Measurements from ENCODE around the gene VPS16.

The VPS16 gene

DNA sequence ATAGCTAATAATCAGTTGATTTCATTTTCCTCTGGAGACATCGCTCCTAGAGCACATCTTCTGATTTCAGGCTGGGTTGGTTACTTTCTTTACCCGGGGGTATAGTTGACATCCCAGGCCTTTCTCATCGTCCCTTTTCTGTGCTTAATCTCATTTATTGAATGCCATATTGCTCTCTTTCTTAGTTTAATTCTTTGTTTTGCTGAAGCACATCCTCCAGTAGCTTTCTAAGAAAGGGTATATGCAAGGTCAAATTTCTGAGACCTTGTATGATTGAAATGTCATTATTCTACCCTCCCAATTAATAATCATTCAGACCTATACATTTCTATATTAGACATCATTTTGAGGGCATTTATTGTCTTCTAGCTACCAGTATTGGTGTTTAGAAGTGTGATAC is 28.4 kb upstream of the VPS16 start:
- H3K36me3 ChIP-seq (ENCODE audit: control insufficient read depth in 1 of 2, insufficient read depth in 2 of 2, low read length in 2 of 2), result no peaks in the 10 kb centered on the region
- peaks cover 6% of the 10 kb centered on the region for H3K27me3 ChIP-seq (ENCODE audit: low read depth, low read length)
- H3K9me3 ChIP-seq (ENCODE audit: control insufficient read depth in 1 of 2, low read length in 2 of 2), result peaks cover 0 to 6% of the 10 kb centered on the region in 2 donors
- no peaks in the 10 kb centered on the region for H3K4me1 ChIP-seq (ENCODE audit: control insufficient read depth in 1 of 2, insufficient read depth in 2 of 2, low read length in 2 of 2)
- H3K4me3 ChIP-seq (ENCODE audit: low read depth in 1 of 2, low read length in 2 of 2), result no peak overlapping the region
- H3K27ac ChIP-seq (ENCODE audit: low read length), result no peak overlapping the region

DNA sequence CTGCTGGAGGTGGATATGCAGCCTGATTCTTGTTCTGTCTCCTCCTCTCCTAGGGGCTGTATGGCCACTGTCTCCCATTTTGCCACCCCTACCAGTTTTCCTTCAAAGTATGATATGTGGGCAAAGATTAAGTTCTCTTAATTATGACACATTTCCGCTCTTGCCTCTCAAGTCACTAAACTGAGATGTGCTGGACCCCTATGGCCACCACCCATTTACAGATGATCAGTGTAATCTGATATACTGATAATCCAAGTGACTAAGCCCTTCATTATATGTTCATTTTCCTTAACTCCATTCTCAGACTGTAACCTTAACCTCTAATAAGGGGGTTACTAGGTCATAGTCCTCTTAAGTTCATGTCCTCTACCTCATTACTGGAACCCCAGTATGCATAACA is 26.5 kb upstream of the VPS16 start:
- Histone ChIP-seq H3K4me1 (ENCODE audit: control insufficient read depth in 1 of 2, insufficient read depth in 2 of 2, low read length in 2 of 2) (no peaks in the 10 kb centered on the region), H3K9me3 (ENCODE audit: control insufficient read depth in 1 of 2, low read length in 2 of 2) (peaks cover 0 to 6% of the 10 kb centered on the region in 2 donors), H3K36me3 (ENCODE audit: control insufficient read depth in 1 of 2, insufficient read depth in 2 of 2, low read length in 2 of 2) (no peaks in the 10 kb centered on the region), H3K27me3 (ENCODE audit: low read depth, low read length) (peaks cover 3% of the 10 kb centered on the region), H3K27ac (ENCODE audit: low read length) (no peak overlapping the region), H3K4me3 (ENCODE audit: low read depth in 1 of 2, low read length in 2 of 2) (no peak overlapping the region)

DNA sequence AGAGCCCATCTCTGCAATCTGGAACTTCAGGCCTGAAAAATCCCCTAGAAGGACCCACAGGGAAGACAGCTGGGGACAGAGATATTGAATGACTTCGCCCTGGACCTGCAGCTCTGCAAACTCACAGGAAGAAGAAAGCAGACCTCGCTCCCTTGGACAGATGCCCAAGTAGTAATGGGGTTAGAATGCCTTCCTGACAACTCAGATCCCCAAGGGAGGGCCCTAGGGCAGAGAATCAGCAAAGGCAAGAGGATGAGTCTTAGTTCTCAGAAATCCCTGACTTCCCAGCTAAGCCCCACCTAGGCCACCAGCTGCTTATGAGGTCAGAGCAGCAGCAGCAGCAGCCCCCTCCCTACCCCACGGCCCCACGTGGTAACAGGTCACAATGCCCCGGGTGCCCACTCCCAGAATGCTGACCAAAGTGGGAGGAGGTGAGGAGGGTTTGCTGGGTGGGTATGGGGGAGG is 25.9 kb upstream of the VPS16 start, which contains the start of gene C20orf141:
C20orf141 (plus strand) TSS at position 401 of the 465 bp plus-strand sequence. CDS start 198 bp downstream, outside the sequence.
- H3K36me3 ChIP-seq (ENCODE audit: control insufficient read depth in 1 of 2, insufficient read depth in 2 of 2, low read length in 2 of 2), result no peaks in the 10 kb centered on the region
- peaks cover 5% of the 10 kb centered on the region for H3K27me3 ChIP-seq (ENCODE audit: low read depth, low read length)
- no peak within 1 kb of the TSS for H3K4me3 ChIP-seq (ENCODE audit: low read depth in 1 of 2, low read length in 2 of 2)
- H3K27ac ChIP-seq (ENCODE audit: low read length), result no peak within 1 kb of the TSS
- peaks cover 0 to 6% of the 10 kb centered on the region in 2 donors for H3K9me3 ChIP-seq (ENCODE audit: control insufficient read depth in 1 of 2, low read length in 2 of 2)
- no peaks in the 10 kb centered on the region for H3K4me1 ChIP-seq (ENCODE audit: control insufficient read depth in 1 of 2, insufficient read depth in 2 of 2, low read length in 2 of 2)

DNA sequence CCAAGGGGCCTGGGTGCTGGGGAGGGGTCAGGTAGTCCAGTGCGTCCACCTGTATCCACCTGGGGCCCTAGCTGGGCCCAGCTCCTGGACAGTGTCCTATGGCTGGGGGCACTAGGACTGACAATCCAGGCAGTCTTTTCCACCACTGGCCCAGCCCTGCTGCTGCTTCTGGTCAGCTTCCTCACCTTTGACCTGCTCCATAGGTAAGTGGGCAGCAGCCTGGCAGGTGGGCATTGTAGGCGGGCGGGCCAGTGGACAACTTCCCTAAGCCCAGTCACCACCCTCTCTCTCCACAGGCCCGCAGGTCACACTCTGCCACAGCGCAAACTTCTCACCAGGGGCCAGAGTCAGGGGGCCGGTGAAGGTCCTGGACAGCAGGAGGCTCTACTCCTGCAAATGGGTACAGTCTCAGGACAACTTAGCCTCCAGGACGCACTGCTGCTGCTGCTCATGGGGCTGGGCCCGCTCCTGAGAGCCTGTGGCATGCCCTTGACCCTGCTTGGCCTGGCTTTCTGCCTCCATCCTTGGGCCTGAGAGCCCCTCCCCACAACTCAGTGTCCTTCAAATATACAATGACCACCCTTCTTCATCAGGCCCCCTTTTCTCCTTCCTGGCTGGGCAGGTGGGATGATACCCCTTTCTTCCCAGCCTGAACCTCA is 25.2 kb upstream of the VPS16 start:
- H3K9me3 ChIP-seq (ENCODE audit: control insufficient read depth in 1 of 2, low read length in 2 of 2), result peaks cover 0 to 6% of the 10 kb centered on the region in 2 donors
- no peak overlapping the region for H3K27ac ChIP-seq (ENCODE audit: low read length)
- H3K27me3 ChIP-seq (ENCODE audit: low read depth, low read length), result peaks cover 10% of the 10 kb centered on the region

DNA sequence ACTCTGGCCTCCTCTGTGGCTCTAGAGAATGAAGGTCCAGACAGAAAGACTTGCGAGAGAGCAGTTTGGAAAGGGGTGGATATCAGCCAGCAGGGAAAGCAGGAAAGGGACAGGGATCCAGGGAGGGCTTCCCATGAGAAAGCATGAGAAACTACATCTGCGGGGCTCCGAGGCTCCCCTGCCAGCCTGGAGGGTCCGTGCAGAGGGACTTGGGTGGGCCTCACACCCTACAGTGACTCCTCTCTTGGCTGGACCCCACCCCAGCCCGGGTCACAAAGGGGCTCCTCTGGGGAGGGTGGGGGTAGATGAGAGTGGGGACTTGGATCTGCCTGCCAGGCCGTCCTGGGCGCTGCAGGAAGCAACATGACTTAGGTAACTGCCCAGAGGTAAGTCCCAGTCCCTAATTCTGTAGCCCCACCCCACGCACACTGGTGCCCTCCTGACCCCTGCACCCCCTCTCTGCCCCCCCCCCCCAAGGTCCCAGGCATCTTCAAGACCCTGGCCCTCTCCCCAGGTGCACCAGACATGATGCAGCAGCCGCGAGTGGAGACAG is 24.4 kb upstream of the VPS16 start, which contains the start of gene TMEM239:
TMEM239 (plus strand) TSS at position 335 of the 553 bp plus-strand sequence; CDS start at position 526, 191 bp downstream.
- Histone ChIP-seq H3K9me3 (ENCODE audit: control insufficient read depth in 1 of 2, low read length in 2 of 2) (peaks cover 0 to 6% of the 10 kb centered on the region in 2 donors), H3K4me1 (ENCODE audit: control insufficient read depth in 1 of 2, insufficient read depth in 2 of 2, low read length in 2 of 2) (peaks cover 0 to 2% of the 10 kb centered on the region in 2 donors), H3K4me3 (ENCODE audit: low read depth in 1 of 2, low read length in 2 of 2) (no peak within 1 kb of the TSS), H3K27me3 (ENCODE audit: low read depth, low read length) (peaks cover 14% of the 10 kb centered on the region), H3K36me3 (ENCODE audit: control insufficient read depth in 1 of 2, insufficient read depth in 2 of 2, low read length in 2 of 2) (no peaks in the 10 kb centered on the region), H3K27ac (ENCODE audit: low read length) (no peak within 1 kb of the TSS)

More for the DNA sequence above, 25.2 kb upstream of the VPS16 start:
- no peak overlapping the region for H3K4me3 ChIP-seq (ENCODE audit: low read depth in 1 of 2, low read length in 2 of 2)
- no peaks in the 10 kb centered on the region for H3K36me3 ChIP-seq (ENCODE audit: control insufficient read depth in 1 of 2, insufficient read depth in 2 of 2, low read length in 2 of 2)
- no peaks in the 10 kb centered on the region for H3K4me1 ChIP-seq (ENCODE audit: control insufficient read depth in 1 of 2, insufficient read depth in 2 of 2, low read length in 2 of 2)

DNA sequence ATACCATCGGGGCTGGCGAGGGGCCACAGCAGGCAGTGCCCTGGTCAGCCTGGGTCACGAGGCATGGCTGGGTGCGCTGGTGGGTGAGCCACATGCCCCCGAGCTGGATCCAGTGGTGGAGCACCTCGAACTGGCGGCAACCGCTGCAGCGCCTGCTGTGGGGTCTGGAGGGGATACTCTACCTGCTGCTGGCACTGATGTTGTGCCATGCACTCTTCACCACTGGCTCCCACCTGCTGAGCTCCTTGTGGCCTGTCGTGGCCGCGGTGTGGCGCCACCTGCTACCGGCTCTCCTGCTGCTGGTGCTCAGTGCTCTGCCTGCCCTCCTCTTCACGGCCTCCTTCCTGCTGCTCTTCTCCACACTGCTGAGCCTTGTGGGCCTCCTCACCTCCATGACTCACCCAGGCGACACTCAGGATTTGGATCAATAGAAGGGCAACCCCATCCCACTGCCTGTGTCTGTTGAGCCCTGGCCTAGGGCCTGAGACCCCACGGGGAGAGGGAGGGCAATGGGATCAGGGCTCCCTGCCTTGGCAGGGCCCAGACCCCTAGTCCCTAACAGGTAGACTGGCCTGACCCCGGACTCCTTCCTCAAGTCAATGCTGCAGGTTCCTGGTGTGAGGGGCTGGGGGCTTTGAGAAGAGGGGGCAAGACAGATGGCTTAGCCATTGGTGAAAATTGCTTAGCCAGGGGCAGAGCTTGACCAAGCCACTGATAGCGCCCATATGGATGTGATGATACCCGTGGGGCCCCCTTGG is 23.8 kb upstream of the VPS16 start:
- Histone ChIP-seq H3K4me3 (ENCODE audit: low read depth in 1 of 2, low read length in 2 of 2) (no peak overlapping the region), H3K4me1 (ENCODE audit: control insufficient read depth in 1 of 2, insufficient read depth in 2 of 2, low read length in 2 of 2) (peaks cover 0 to 4% of the 10 kb centered on the region in 2 donors), H3K27ac (ENCODE audit: low read length) (no peak overlapping the region), H3K36me3 (ENCODE audit: control insufficient read depth in 1 of 2, insufficient read depth in 2 of 2, low read length in 2 of 2) (no peaks in the 10 kb centered on the region), H3K9me3 (ENCODE audit: control insufficient read depth in 1 of 2, low read length in 2 of 2) (peaks cover 0 to 5% of the 10 kb centered on the region in 2 donors), H3K27me3 (ENCODE audit: low read depth, low read length) (peaks cover 14% of the 10 kb centered on the region)

DNA sequence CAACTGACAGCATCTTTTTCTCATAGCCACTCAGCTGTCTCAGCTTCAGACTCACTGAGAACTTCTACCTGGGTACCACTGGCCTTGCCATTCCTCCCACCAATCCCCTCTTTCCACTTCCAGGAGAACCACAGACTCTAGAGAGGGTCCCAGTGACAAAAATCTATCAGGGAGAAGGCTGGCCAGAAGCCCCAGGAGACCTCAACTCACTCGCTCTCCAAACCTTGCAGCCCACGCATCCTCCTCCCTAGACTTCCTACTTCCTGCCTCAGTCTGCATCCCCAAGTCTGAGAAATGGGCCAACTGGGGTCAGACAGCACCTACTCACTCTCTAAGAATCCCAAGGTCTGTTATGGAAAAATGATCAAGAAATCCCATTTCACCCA is 23.2 kb upstream of the VPS16 start:
- Histone ChIP-seq H3K27me3 (ENCODE audit: low read depth, low read length) (peaks cover 14% of the 10 kb centered on the region), H3K27ac (ENCODE audit: low read length) (no peak overlapping the region), H3K4me3 (ENCODE audit: low read depth in 1 of 2, low read length in 2 of 2) (no peak overlapping the region), H3K36me3 (ENCODE audit: control insufficient read depth in 1 of 2, insufficient read depth in 2 of 2, low read length in 2 of 2) (no peaks in the 10 kb centered on the region), H3K4me1 (ENCODE audit: control insufficient read depth in 1 of 2, insufficient read depth in 2 of 2, low read length in 2 of 2) (peaks cover 0 to 4% of the 10 kb centered on the region in 2 donors), H3K9me3 (ENCODE audit: control insufficient read depth in 1 of 2, low read length in 2 of 2) (no peaks in the 10 kb centered on the region)

DNA sequence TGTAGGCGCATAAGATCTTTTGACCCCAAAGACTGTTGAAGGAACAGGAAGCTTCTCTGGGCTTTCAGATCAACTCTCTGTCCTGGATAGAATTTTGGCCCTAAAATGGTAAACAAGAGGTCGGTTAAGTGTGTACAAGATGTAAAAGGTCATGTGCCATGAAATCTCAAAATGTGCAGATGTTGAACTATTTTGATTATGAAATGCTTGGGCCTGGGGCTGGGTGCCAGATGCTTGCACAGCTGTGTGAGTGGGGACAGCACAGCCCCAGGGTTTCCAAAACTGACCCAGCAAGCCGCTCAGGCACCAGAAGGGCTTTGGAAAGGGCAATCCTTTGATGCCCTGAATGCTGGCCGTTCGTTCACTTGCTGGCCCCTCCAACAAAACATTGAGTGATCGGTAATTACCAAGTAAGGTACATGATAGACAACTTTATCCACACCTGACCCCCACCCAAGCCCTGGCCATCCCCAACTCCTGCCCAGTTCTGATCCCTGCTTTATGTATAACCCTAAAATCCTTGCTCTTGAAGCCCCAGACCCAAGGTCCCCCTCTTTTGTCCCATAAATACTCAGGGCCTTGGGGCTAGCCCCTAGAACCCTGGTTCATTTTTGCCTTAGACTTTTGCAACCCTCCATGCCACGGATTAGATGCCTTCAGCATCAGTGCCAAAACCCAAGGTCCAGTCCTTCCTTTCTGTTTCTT is 22.5 kb upstream of the VPS16 start:
- peaks cover 14% of the 10 kb centered on the region for H3K27me3 ChIP-seq (ENCODE audit: low read depth, low read length)
- peaks cover 0 to 4% of the 10 kb centered on the region in 2 donors for H3K4me1 ChIP-seq (ENCODE audit: control insufficient read depth in 1 of 2, insufficient read depth in 2 of 2, low read length in 2 of 2)
- no peaks in the 10 kb centered on the region for H3K9me3 ChIP-seq (ENCODE audit: control insufficient read depth in 1 of 2, low read length in 2 of 2)
- no peak overlapping the region for H3K27ac ChIP-seq (ENCODE audit: low read length)
- no peaks in the 10 kb centered on the region for H3K36me3 ChIP-seq (ENCODE audit: control insufficient read depth in 1 of 2, insufficient read depth in 2 of 2, low read length in 2 of 2)
- H3K4me3 ChIP-seq (ENCODE audit: low read depth in 1 of 2, low read length in 2 of 2), result no peak overlapping the region

DNA sequence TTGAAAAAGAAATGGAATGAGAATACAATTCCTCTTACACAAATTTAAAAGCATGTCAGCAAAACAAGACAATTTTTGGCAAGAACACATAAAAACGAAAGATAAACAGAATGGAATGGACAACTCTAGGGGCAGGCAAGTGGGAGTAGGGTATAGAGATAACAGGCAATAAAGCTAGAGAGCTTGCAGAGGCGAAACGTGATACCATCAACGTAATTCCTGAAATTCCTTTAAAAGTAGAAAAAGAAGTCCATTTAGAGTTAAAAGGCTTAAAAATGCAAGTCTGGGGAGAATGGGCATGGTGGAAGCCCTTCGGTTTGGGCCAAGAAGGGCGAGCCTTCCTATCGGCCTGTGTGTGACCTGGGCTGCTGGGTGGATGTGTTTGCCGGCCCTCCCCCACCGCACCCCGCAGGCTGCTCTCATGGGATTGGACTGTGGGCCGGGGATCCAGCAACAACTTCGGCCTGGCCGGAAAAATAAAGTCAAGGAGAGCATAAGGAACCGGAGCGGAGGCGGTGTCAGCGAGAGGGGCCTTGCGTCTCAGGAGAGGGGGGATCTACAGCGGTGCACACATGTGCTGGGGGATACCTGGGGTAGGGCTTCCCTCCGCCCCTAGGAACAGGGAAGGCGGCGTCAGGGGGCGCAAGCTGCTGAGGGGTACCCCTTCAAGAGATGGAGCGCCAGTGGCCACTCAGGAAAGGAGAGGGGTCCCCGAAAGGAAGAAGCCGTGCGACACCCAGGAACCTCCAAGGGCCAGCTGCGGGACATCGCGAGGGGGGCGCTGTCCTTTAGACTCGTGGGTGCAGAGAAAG is 20.3 kb upstream of the VPS16 start:
- Histone ChIP-seq H3K27me3 (ENCODE audit: low read depth, low read length) (peaks cover 14% of the 10 kb centered on the region), H3K4me1 (ENCODE audit: control insufficient read depth in 1 of 2, insufficient read depth in 2 of 2, low read length in 2 of 2) (peaks cover 0 to 4% of the 10 kb centered on the region in 2 donors), H3K9me3 (ENCODE audit: control insufficient read depth in 1 of 2, low read length in 2 of 2) (no peaks in the 10 kb centered on the region), H3K4me3 (ENCODE audit: low read depth in 1 of 2, low read length in 2 of 2) (no peak overlapping the region), H3K36me3 (ENCODE audit: control insufficient read depth in 1 of 2, insufficient read depth in 2 of 2, low read length in 2 of 2) (no peaks in the 10 kb centered on the region), H3K27ac (ENCODE audit: low read length) (no peak overlapping the region)
